Prostate gland (tissue), 2 donors: Measurements from ENCODE around the gene CEP164. TPM values are rescaled to one million over a fixed set of nuclear protein-coding genes. Genes with fewer than 3 reads are reported as not detected.
"Not testable (repeated sequence)": the region's sequence is repeated elsewhere in the genome, so short reads cannot be mapped to it uniquely, and the experiment has no call there.

Experiments
- DNase-seq: peaks from one replicate; pipeline ENCODE4 v3.0.0-alpha.2; 2019; ENCODE audit warnings: low spot score
- H3K27ac ChIP-seq, 2 donors: fragments of 200-600 bp; sonication (generic); 2 replicates each; pipeline ENCODE4 v1.5.1; 2017 to 2019
- H3K27me3 ChIP-seq: fragments of 200-600 bp; sonication (generic); replicated peaks from 2 replicates; pipeline ENCODE4 v1.5.1; 2019; ENCODE audit not compliant: insufficient read depth
- H3K36me3 ChIP-seq, 2 donors: fragments of 200-600 bp; sonication (generic); 1 replicate in 1 of 2; 2 replicates in 1 of 2; pipeline versions ENCODE4 v1.5.1 to v1.8.1; 2017 to 2019
- H3K4me1 ChIP-seq: fragments of 200-600 bp; sonication (generic); replicated peaks from 2 replicates; pipeline ENCODE4 v1.5.1; 2019
- H3K4me3 ChIP-seq, 2 donors: fragments of 200-600 bp; sonication (generic); 2 replicates each; pipeline ENCODE4 v1.5.1; 2017 to 2019
- H3K9me3 ChIP-seq: fragments of 200-600 bp; sonication (generic); 2 replicates; pipeline ENCODE4 v1.5.1; 2017
- CTCF ChIP-seq, 4 experiments: fragments of 200-600 bp in 2 of 4; fragments of 450-650 bp in 2 of 4; sonication (generic) in 2 of 4; IDR thresholded peaks; 1 replicate in 3 of 4; 2 replicates in 1 of 4; pipeline ENCODE4 v1.5.1; 2016 to 2019; ENCODE audit warnings: antibody characterized with exemption in 4 of 4, mild to moderate bottlenecking in 2 of 4, moderate library complexity in 2 of 4
- POLR2A ChIP-seq: fragments of 450-650 bp; IDR thresholded peaks from one replicate; pipeline ENCODE4 v1.6.1; 2016; ENCODE audit warnings: antibody characterized with exemption, mild to moderate bottlenecking
- POLR2AphosphoS5 ChIP-seq: sonication (generic); formaldehyde crosslinking; IDR thresholded peaks from one replicate; pipeline ENCODE4 v1.6.1; 2017; ENCODE audit warnings: antibody characterized with exemption
- WGBS: methylation state at CpG from one replicate; pipeline ENCODE4 v1.1.5; 2018; 5-methylcytosine and 5-hydroxymethylcytosine counted together
- intact Hi-C: fragments of 100-400 bp; cut with DNase I; formaldehyde crosslinking; loops from one replicate; pipeline ENCODE4 v1.14.2; 2022
- total RNA-seq, 2 donors: library from RNA; depleted of rRNA; stranded (reverse); fragments of >200 nt; gene quantifications; one replicate each; pipeline ENCODE4 v1.1.0, GENCODE V29; 2016

Gene CEP164
- total RNA-seq, 2 donors from 2014 or later, result 27.7 to 40.6 TPM

DNA sequence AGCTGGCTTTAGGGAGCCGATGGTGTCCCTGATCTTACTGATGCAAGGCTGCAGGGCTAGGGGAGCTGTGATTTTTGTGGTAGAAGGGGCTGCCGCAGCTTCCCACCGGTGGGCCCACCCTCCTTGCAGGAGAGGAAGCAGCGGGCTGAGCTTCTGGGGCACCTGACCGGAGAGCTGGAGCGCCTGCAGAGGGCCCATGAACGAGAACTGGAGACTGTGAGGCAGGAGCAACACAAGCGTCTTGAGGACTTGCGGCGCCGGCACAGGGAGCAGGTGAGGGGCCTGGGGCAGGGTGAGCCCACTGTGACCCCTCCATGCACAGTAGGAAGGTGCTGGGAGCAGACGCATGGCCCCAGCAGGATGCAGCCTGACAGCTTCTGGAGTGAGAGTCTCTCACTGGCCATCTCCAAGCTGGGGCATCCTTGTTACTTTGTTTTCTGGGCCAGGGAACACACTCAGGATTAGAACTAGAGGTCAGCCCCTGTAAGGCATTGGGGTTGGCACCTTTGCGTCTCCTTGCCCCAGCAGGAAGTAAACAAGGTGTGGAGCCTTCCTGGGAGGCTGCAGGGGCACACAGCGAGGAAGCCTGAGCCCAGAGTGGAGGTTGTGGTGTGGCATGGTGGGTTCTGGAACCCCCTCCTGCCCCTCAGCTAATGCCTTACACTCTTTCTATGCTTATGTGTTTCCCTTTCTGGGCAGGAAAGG lies 66.7 kb downstream of the CEP164 start:
- Histone ChIP-seq H3K27ac (no peak overlapping the region), H3K4me3 (no peak overlapping the region), H3K27me3 (no peaks in the 10 kb centered on the region), H3K9me3 (no peaks in the 10 kb centered on the region), H3K36me3 (peaks cover 8 to 22% of the 10 kb centered on the region in 2 donors), H3K4me1 (no peaks in the 10 kb centered on the region)
- intact Hi-C loops, result no loop called here
- no peak for DNase-seq
- TF ChIP-seq POLR2A (no peak), CTCF (IDR thresholded peaks at IDR 0.05) (no peak), POLR2AphosphoS5 (no peak)
- 97% methylated on average over 13 of the region's 14 CpGs for WGBS

DNA sequence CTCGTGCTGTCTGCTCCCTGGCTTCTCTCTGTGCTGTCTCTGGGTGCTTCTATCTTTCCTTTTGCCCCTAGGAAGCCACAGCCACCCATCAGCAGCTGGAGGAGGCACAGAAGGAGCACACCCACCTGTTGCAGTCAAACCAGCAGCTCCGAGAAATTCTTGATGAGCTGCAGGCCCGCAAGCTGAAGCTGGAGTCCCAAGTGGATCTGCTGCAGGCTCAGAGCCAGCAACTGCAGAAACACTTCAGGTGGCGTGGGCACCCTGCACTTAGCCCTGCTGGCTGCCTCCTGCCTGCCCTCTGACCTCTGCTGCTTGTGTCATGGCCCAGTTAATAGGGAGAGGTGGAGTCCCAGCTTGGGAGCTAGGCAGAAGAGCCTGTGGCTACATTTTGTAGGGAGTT lies 67.8 kb downstream of the CEP164 start:
- TF ChIP-seq POLR2AphosphoS5, result no peak
- no peak for TF ChIP-seq CTCF (IDR thresholded peaks at IDR 0.05)
- TF ChIP-seq POLR2A, result no peak
- H3K27me3 ChIP-seq, result no peaks in the 10 kb centered on the region
- DNase-seq, result no peak
- intact Hi-C loops, result no loop called here
- no peak overlapping the region for H3K4me3 ChIP-seq
- H3K4me1 ChIP-seq, result no peaks in the 10 kb centered on the region
- H3K27ac ChIP-seq, result no peak overlapping the region
- peaks cover 8 to 22% of the 10 kb centered on the region in 2 donors for H3K36me3 ChIP-seq
- no peaks in the 10 kb centered on the region for H3K9me3 ChIP-seq
- WGBS, result 80% methylated on average over 3 of the region's 4 CpGs

GRCh38 chr11:117396970-117397369 lies 69.3 kb downstream of the CEP164 start:
- H3K9me3 ChIP-seq, result no peaks in the 10 kb centered on the region
- H3K4me3 ChIP-seq, result no peak overlapping the region
- no peak overlapping the region for H3K27ac ChIP-seq
- H3K4me1 ChIP-seq, result no peaks in the 10 kb centered on the region
- TF ChIP-seq POLR2A (no peak), CTCF (IDR thresholded peaks at IDR 0.05) (no peak), POLR2AphosphoS5 (no peak)
- H3K36me3 ChIP-seq, result peaks cover 0 to 21% of the 10 kb centered on the region in 2 donors
- H3K27me3 ChIP-seq, result no peaks in the 10 kb centered on the region
- 99% methylated on average over 8 of the region's 8 CpGs for WGBS
- no peak for DNase-seq
- intact Hi-C loops, result no loop called here

GRCh38 chr11:117398618-117399017 lies 71.0 kb downstream of the CEP164 start:
- H3K27me3 ChIP-seq, intact Hi-C loops, H3K4me1 ChIP-seq, DNase-seq, H3K4me3 ChIP-seq, H3K27ac ChIP-seq, H3K36me3 ChIP-seq, H3K9me3 ChIP-seq: not testable (repeated sequence)
- 100% methylated on average over 2 of the region's 2 CpGs for whole genome bisulfite sequencing

GRCh38 chr11:117399100-117399840 lies 71.6 kb downstream of the CEP164 start:
- H3K9me3 ChIP-seq, H3K27ac ChIP-seq, intact Hi-C loops, H3K4me1 ChIP-seq, H3K4me3 ChIP-seq, H3K27me3 ChIP-seq, H3K36me3 ChIP-seq, DNase-seq: not testable (repeated sequence)
- WGBS, result 89% methylated on average over 2 of the region's 2 CpGs

- H3K27ac ChIP-seq, DNase-seq, H3K4me1 ChIP-seq, H3K4me3 ChIP-seq, intact Hi-C loops, H3K9me3 ChIP-seq, H3K27me3 ChIP-seq: not testable (repeated sequence)
- H3K36me3 ChIP-seq, result peaks cover 8 to 11% of the 10 kb centered on the region in 2 donors
- 96% methylated on average over 2 of the region's 2 CpGs for WGBS
Observed at GRCh38 chr11:117405898-117406297, 78.2 kb downstream of the CEP164 start.
